Measurements from ENCODE around the gene NPAS3.

NPAS3 gene

GRCh38 chr14:33660248-33660647 is 721.6 kb downstream of the NPAS3 start:
- TF ChIP-seq EZH2phosphoT487 (IDR thresholded peaks at IDR 0.05; ENCODE audit: low read depth) (no peak), CTCF (IDR thresholded peaks at IDR 0.05; ENCODE audit: low read depth, low read length) (no peak)
- no peak overlapping the region for H3K4me3 ChIP-seq (ENCODE audit: low read length)
- H4K20me1 ChIP-seq (ENCODE audit: insufficient read depth, low read length) = no peaks in the 10 kb centered on the region
- no peaks in the 10 kb centered on the region for H3K9me3 ChIP-seq (ENCODE audit: insufficient read depth, low read length)
- H3K4me2 ChIP-seq (ENCODE audit: low read length) = no peak overlapping the region
- no peaks in the 10 kb centered on the region for H3K79me2 ChIP-seq (ENCODE audit: low read length)
- no peaks in the 10 kb centered on the region for H3K27me3 ChIP-seq (ENCODE audit: low read depth, low read length)
- no peaks in the 10 kb centered on the region for H3K36me3 ChIP-seq (replicated peaks; ENCODE audit: low read depth, low read length)
- no peak overlapping the region for H3K9ac ChIP-seq (ENCODE audit: low read length)
- H3K4me1 ChIP-seq (ENCODE audit: low read length) = no peaks in the 10 kb centered on the region
- H2AFZ ChIP-seq (ENCODE audit: low read depth, low read length) = no peak overlapping the region
- no peak overlapping the region for H3K27ac ChIP-seq (ENCODE audit: low read length)

- Histone ChIP-seq H3K4me3 (ENCODE audit: low read length) (no peak overlapping the region), H2AFZ (ENCODE audit: low read depth, low read length) (no peak overlapping the region), H3K4me2 (ENCODE audit: low read length) (no peak overlapping the region), H3K27me3 (ENCODE audit: low read depth, low read length) (no peaks in the 10 kb centered on the region), H3K79me2 (ENCODE audit: low read length) (no peaks in the 10 kb centered on the region), H3K4me1 (ENCODE audit: low read length) (no peaks in the 10 kb centered on the region), H3K27ac (ENCODE audit: low read length) (no peak overlapping the region), H4K20me1 (ENCODE audit: insufficient read depth, low read length) (no peaks in the 10 kb centered on the region), H3K36me3 (replicated peaks; ENCODE audit: low read depth, low read length) (no peaks in the 10 kb centered on the region), H3K9ac (ENCODE audit: low read length) (no peak overlapping the region), H3K9me3 (ENCODE audit: insufficient read depth, low read length) (no peaks in the 10 kb centered on the region)
- TF ChIP-seq CTCF (IDR thresholded peaks at IDR 0.05; ENCODE audit: low read depth, low read length) (no peak), EZH2phosphoT487 (IDR thresholded peaks at IDR 0.05; ENCODE audit: low read depth) (no peak)
Observed at GRCh38 chr14:33661101-33661500, 722.4 kb downstream of the NPAS3 start.

- Histone ChIP-seq H3K9ac (ENCODE audit: low read length) (no peak overlapping the region), H2AFZ (ENCODE audit: low read depth, low read length) (no peak overlapping the region), H3K9me3 (ENCODE audit: insufficient read depth, low read length) (no peaks in the 10 kb centered on the region), H3K4me2 (ENCODE audit: low read length) (no peak overlapping the region), H3K27me3 (ENCODE audit: low read depth, low read length) (no peaks in the 10 kb centered on the region), H3K4me1 (ENCODE audit: low read length) (peaks cover 5% of the 10 kb centered on the region; the same call in 1 of the 2 replicates), H3K27ac (ENCODE audit: low read length) (no peak overlapping the region), H3K4me3 (ENCODE audit: low read length) (no peak overlapping the region), H3K36me3 (replicated peaks; ENCODE audit: low read depth, low read length) (no peaks in the 10 kb centered on the region), H4K20me1 (ENCODE audit: insufficient read depth, low read length) (no peaks in the 10 kb centered on the region), H3K79me2 (ENCODE audit: low read length) (no peaks in the 10 kb centered on the region)
- TF ChIP-seq EZH2phosphoT487 (IDR thresholded peaks at IDR 0.05; ENCODE audit: low read depth) = no peak
Observed at GRCh38 chr14:33668066-33668465, 729.4 kb downstream of the NPAS3 start.

GRCh38 chr14:33669111-33669510 is 730.4 kb downstream of the NPAS3 start:
- TF ChIP-seq EZH2phosphoT487 (IDR thresholded peaks at IDR 0.05; ENCODE audit: low read depth) (no peak), CTCF (IDR thresholded peaks at IDR 0.05; ENCODE audit: low read depth, low read length) (no peak)
- no peak overlapping the region for H3K4me2 ChIP-seq (ENCODE audit: low read length)

GRCh38 chr14:33670235-33670634 is 731.6 kb downstream of the NPAS3 start:
- Histone ChIP-seq H3K9ac (ENCODE audit: low read length) (no peak overlapping the region), H3K27me3 (ENCODE audit: low read depth, low read length) (no peaks in the 10 kb centered on the region), H3K9me3 (ENCODE audit: insufficient read depth, low read length) (no peaks in the 10 kb centered on the region), H3K4me2 (ENCODE audit: low read length) (no peak overlapping the region), H3K27ac (ENCODE audit: low read length) (no peak overlapping the region), H3K4me1 (ENCODE audit: low read length) (peaks cover 9% of the 10 kb centered on the region), H2AFZ (ENCODE audit: low read depth, low read length) (no peak overlapping the region), H3K36me3 (replicated peaks; ENCODE audit: low read depth, low read length) (no peaks in the 10 kb centered on the region), H3K4me3 (ENCODE audit: low read length) (no peak overlapping the region), H3K79me2 (ENCODE audit: low read length) (no peaks in the 10 kb centered on the region), H4K20me1 (ENCODE audit: insufficient read depth, low read length) (no peaks in the 10 kb centered on the region)
- TF ChIP-seq EZH2phosphoT487 (IDR thresholded peaks at IDR 0.05; ENCODE audit: low read depth) (no peak), CTCF (IDR thresholded peaks at IDR 0.05; ENCODE audit: low read depth, low read length) (no peak)

More at GRCh38 chr14:33669111-33669510, 730.4 kb downstream of the NPAS3 start:
- H3K4me1 ChIP-seq (ENCODE audit: low read length) = peaks cover 5% of the 10 kb centered on the region; the same call in 1 of the 2 replicates
- H3K27me3 ChIP-seq (ENCODE audit: low read depth, low read length) = no peaks in the 10 kb centered on the region
- no peaks in the 10 kb centered on the region for H3K9me3 ChIP-seq (ENCODE audit: insufficient read depth, low read length)
- no peak overlapping the region for H3K27ac ChIP-seq (ENCODE audit: low read length)
- no peak overlapping the region for H3K9ac ChIP-seq (ENCODE audit: low read length)
- H3K4me3 ChIP-seq (ENCODE audit: low read length) = no peak overlapping the region
- no peaks in the 10 kb centered on the region for H4K20me1 ChIP-seq (ENCODE audit: insufficient read depth, low read length)
- H2AFZ ChIP-seq (ENCODE audit: low read depth, low read length) = no peak overlapping the region
- H3K79me2 ChIP-seq (ENCODE audit: low read length) = no peaks in the 10 kb centered on the region
- H3K36me3 ChIP-seq (replicated peaks; ENCODE audit: low read depth, low read length) = no peaks in the 10 kb centered on the region

Measured in OCI-LY3 (cell line).